Fibroblast of pulmonary artery (primary cell): ENCODE measurements around the gene CBFB.
"Not testable (repeated sequence)": the region's sequence is repeated elsewhere in the genome, so short reads cannot be mapped to it uniquely, and the experiment has no call there.

Experiments
- DNase-seq: peaks from one replicate; pipeline ENCODE4 v3.0.0-alpha.2; 2010; ENCODE audit warnings: low read depth
- H3K4me3 ChIP-seq: replicated peaks from 2 replicates; pipeline ENCODE4 v1.5.1; 2011; ENCODE audit warnings: low read depth, mild to moderate bottlenecking, control low read depth, low read length, moderate library complexity
- TF ChIP-seq, protein P1 (sequence below): IDR thresholded peaks from 2 replicates; pipeline ENCODE4 v1.5.1; 2011; ENCODE audit warnings: mild to moderate bottlenecking, control low read depth, low read length, inconsistent platforms; ENCODE audit errors: missing control alignments

Gene CBFB

DNA sequence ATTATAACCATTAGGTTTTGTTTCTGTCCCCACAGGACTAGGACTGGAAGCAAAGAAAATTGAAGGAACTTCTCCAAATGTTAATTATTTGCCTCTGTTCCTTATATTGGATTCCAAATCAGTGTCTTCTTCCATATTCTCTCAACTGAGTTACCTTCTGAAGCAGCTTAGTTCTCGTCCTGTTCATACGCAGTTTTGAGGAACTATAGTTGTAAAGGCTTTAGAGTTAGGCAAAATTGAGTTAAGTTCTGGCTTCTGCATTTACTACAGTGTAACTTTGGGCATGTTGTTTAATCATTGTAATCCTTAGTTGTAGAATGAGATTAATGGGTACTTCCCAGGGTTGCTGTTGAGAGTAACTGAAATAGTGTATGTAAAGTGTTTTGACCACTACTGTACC, 11.2 kb downstream of the CBFB start:
- no peak overlapping the region for H3K4me3 ChIP-seq
- no peak for DNase-seq
- TF ChIP-seq, protein P1, sequence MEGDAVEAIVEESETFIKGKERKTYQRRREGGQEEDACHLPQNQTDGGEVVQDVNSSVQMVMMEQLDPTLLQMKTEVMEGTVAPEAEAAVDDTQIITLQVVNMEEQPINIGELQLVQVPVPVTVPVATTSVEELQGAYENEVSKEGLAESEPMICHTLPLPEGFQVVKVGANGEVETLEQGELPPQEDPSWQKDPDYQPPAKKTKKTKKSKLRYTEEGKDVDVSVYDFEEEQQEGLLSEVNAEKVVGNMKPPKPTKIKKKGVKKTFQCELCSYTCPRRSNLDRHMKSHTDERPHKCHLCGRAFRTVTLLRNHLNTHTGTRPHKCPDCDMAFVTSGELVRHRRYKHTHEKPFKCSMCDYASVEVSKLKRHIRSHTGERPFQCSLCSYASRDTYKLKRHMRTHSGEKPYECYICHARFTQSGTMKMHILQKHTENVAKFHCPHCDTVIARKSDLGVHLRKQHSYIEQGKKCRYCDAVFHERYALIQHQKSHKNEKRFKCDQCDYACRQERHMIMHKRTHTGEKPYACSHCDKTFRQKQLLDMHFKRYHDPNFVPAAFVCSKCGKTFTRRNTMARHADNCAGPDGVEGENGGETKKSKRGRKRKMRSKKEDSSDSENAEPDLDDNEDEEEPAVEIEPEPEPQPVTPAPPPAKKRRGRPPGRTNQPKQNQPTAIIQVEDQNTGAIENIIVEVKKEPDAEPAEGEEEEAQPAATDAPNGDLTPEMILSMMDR = no peak

DNA sequence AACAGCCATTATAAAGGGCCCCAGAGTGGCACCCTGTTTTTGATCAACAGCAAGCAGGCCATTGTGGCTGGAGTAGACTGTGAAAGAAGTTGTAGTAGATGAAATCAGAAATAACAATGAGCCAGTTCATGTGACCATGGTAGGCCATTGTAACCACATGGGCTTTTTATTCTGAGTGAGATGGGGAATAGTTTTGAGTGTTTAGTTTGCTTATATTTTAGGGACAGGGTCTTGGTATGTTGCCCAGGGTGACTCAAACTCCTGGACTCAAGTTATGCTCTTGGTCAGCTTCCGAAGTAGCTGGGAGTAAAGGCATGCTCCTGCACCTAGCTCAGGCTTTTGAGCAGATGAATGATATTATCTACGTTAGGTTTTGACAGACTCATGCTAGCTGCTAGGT, 12.0 kb downstream of the CBFB start:
- TF ChIP-seq, protein P1 = no peak
- no peak overlapping the region for H3K4me3 ChIP-seq
- peak; percentile 39 for DNase-seq

DNA sequence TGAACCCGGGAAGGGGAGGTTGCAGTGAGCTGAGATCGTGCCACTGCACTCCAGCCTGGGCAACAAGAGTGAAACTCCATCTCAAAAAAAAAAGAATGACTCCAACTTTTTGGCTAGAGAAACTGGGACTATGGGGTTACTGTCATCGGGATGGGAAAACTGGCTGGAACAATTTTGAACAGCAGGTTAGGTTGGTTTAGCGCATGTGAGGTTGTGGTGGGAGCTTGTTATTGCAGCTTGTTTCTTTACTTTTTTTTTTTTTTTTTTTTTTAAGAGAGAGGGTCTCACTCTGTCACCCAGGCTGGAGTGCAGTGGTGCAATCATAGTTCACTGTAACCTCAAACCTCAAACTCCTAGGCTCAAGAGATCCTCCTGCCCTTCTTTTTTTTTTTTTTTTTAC, 12.6 kb downstream of the CBFB start:
- H3K4me3 ChIP-seq, DNase-seq: not testable (repeated sequence)

DNA sequence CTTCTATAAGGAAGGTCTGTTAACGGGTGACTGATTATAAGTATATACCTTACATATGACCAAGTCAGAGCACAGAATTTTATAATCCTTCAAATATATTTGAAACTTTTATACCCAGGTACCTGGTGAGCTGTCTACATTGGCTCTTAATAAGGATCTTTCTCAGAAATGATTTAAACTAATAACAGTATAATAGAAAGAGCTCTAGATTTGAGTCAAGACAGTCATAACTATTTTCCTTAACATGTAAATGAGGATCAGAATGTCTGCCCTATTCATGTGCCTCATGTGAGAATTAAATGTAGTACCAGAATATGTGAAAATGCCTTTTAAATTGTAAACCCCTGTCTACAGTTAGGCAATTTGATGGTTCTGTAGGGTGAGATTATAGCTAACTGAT, 14.5 kb downstream of the CBFB start:
- H3K4me3 ChIP-seq = no peak overlapping the region
- DNase-seq = no peak
- TF ChIP-seq, protein P1 = no peak

DNA sequence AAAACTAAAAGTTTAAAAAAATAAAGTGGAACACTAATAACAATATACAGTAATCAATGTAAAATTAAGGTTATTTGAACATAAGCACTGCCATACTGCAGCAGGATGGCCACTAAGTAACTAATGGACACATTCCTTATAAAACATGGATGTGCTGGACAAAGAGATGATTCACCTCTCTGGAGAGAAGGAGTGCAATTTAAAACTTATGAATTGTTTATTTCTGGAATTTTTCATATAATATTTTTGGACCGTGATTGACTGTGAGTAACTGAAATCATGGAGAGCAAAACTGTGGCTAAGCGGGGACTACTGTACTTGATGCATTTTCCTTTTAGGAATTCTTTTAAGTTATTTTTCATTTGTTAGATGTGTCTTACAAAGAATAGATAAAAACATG, 21.8 kb downstream of the CBFB start:
- DNase-seq = no peak
- TF ChIP-seq, protein P1 = no peak

DNA sequence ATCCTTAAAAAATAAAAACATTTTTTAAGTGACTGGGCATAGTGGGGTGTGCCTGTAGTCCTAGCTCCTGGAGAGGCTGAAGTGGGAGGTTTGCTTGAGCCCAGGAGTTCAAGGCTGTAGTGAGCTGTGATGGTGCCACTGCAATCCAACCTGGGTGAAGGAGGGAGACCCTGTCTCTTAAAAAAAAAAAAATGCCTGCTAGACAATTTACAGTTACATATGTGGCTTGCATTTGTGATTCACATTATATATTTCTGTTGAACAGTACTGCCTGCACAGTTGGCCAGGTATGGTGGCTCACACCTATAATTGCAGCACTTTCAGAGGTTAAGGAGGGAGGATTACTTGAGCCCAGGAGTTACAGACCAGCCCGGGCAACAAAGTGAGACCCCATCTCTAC, 23.4 kb downstream of the CBFB start:
- H3K4me3 ChIP-seq = no peak overlapping the region
- no peak for DNase-seq
- TF ChIP-seq, protein P1 = no peak

More for the DNA sequence above, 21.8 kb downstream of the CBFB start:
- H3K4me3 ChIP-seq = no peak overlapping the region

DNA sequence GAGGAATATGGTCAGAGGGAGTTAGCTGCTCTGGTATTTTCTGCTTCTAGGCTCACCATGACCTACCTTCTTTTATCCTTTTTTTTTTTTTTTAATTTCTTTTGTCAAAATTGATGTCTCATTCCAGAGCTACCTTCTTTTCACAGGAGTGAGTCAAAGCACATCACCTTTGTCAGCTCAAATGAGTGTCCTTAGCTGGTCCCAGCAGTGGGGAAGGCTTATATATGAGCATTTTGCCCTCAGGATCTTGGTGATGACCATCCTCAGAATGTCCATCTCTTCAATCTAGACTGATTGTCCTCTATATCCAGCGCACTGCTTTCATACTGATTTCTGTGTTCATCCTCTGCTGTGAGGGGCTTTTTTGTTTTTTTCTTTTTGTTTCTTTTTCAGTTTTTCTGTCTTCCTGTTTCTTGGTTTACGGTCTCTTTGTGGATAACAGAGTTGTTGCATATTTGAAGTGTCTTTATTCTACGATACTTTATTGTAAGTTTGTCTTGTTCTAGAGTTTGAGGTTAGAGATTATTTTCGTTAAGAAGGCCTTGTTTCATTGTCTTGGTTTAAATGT, 24.9 kb downstream of the CBFB start:
- no peak overlapping the region for H3K4me3 ChIP-seq
- TF ChIP-seq, protein P1 = no peak
- DNase-seq = no peak

DNA sequence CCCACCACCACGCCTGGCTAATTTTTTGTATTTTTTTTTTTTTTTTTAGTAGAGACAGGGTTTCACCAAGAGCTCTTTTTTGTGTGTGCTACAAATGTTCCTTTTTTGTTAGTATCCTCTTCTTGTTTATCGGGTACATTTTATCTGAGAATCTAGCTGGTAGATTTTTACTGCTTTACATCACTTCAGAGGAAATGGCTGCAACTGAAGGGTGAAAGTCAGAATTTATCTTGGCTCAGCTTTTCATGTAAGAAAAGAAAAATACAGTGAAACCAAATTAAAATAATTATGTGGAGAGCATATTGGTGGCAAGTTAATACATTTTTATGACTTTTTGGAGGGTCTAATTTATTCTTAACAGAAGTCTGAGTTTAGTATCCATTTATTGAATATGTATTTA, 26.0 kb downstream of the CBFB start:
- TF ChIP-seq, protein P1 = no peak
- H3K4me3 ChIP-seq = no peak overlapping the region
- peak; percentile 11 for DNase-seq
